Progenitor cell of endocrine pancreas (in vitro differentiated cells): Measurements from ENCODE around the gene GIPC3. TPM values are rescaled to one million over a fixed set of nuclear protein-coding genes. Genes with fewer than 3 reads are reported as not detected.

Experiments used
- DNase-seq: peaks from one replicate; pipeline ENCODE4 v3.0.0; 2021; ENCODE audit warnings: low spot score; ENCODE audit not compliant: unreplicated experiment
- H3K27ac Mint-ChIP-seq: 2 replicates; pipeline ENCODE4 v1.8.0; 2021; ENCODE audit warnings: mild to moderate bottlenecking, moderate library complexity, mixed read lengths
- H3K27me3 Mint-ChIP-seq: 2 replicates; pipeline ENCODE4 v1.8.0; 2021; ENCODE audit warnings: mixed read lengths
- H3K36me3 Mint-ChIP-seq: 2 replicates; pipeline ENCODE4 v1.8.0; 2022; ENCODE audit warnings: mixed read lengths; ENCODE audit not compliant: insufficient read depth
- H3K4me1 Mint-ChIP-seq: 2 replicates; pipeline ENCODE4 v1.8.0; 2021; ENCODE audit warnings: low read depth, mixed read lengths
- H3K4me3 Mint-ChIP-seq: 2 replicates; pipeline ENCODE4 v1.8.0; 2021; ENCODE audit warnings: low read depth, mild to moderate bottlenecking, moderate library complexity, mixed read lengths
- H3K9me3 Mint-ChIP-seq: 2 replicates; pipeline ENCODE4 v1.8.0; 2021; ENCODE audit warnings: low read depth, mixed read lengths
- total RNA-seq: library from RNA; stranded (reverse); gene quantifications from 2 replicates; pipeline ENCODE4 v1.2.1, GENCODE V29; 2021
- TF ChIP-seq, protein P1 (sequence below): fragments of 200-600 bp; sonication (generic); IDR thresholded peaks from one replicate; pipeline ENCODE4 v1.5.0; 2021; ENCODE audit warnings: antibody characterized with exemption, mild to moderate bottlenecking; ENCODE audit not compliant: unreplicated experiment

Gene GIPC3
- total RNA-seq, 1 donor from 2014 or later: not detected

DNA sequence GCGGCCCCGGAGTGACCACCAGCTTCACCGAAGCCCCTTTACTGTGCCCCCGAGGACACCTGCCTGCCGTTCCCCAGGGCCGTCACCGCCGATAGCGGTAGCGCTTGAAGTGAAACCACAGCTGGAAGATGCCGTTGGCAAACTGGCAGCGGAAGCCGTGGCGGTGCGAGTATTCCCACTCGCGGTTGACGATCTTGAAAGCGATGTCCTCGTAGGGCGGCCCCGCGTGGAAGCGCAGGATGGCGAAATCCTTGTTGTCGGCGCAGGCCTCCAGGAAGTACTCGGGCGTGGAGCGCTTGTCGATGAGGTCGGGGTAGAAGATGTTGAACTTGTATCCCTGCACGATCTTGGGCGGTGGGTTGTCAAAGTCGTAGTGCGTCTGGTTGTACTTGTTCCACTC lies 26.6 kb downstream of the GIPC3 start:
- H3K4me1 Mint-ChIP-seq: no peaks in the 10 kb centered on the region
- peaks cover 3% of the 10 kb centered on the region for H3K36me3 Mint-ChIP-seq
- no peaks in the 10 kb centered on the region for H3K9me3 Mint-ChIP-seq
- TF ChIP-seq, protein P1, sequence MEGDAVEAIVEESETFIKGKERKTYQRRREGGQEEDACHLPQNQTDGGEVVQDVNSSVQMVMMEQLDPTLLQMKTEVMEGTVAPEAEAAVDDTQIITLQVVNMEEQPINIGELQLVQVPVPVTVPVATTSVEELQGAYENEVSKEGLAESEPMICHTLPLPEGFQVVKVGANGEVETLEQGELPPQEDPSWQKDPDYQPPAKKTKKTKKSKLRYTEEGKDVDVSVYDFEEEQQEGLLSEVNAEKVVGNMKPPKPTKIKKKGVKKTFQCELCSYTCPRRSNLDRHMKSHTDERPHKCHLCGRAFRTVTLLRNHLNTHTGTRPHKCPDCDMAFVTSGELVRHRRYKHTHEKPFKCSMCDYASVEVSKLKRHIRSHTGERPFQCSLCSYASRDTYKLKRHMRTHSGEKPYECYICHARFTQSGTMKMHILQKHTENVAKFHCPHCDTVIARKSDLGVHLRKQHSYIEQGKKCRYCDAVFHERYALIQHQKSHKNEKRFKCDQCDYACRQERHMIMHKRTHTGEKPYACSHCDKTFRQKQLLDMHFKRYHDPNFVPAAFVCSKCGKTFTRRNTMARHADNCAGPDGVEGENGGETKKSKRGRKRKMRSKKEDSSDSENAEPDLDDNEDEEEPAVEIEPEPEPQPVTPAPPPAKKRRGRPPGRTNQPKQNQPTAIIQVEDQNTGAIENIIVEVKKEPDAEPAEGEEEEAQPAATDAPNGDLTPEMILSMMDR: no peak
- H3K4me3 Mint-ChIP-seq: no peak overlapping the region
- no peak for DNase-seq
- H3K27ac Mint-ChIP-seq: no peak overlapping the region
- peaks cover 14% of the 10 kb centered on the region for H3K27me3 Mint-ChIP-seq

DNA sequence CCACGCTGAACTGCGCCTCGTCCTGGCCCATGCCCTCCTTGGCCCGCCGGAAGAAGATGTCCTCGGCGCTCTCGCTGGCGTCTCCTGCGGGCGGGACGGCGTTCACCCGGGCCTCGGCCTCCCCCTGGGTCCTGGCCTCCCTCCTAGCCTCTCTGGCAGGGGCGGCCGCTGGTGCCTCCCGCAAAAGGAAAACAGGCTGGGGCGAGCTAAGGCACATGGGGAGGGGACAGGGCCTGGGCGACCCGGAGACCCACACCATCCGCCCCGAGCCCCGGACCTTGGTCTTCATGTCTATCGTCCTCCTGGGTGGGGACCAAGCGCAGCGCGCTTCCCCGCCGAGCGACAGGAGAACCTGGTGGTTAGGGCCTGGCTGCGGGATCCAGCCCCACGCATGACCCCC lies 27.1 kb downstream of the GIPC3 start:
- Mint-ChIP-seq H3K27me3 (peaks cover 10% of the 10 kb centered on the region), H3K36me3 (peaks cover 3% of the 10 kb centered on the region), H3K27ac (no peak overlapping the region), H3K4me1 (no peaks in the 10 kb centered on the region), H3K4me3 (no peak overlapping the region), H3K9me3 (no peaks in the 10 kb centered on the region)
- TF ChIP-seq, protein P1: no peak
- no peak for DNase-seq

DNA sequence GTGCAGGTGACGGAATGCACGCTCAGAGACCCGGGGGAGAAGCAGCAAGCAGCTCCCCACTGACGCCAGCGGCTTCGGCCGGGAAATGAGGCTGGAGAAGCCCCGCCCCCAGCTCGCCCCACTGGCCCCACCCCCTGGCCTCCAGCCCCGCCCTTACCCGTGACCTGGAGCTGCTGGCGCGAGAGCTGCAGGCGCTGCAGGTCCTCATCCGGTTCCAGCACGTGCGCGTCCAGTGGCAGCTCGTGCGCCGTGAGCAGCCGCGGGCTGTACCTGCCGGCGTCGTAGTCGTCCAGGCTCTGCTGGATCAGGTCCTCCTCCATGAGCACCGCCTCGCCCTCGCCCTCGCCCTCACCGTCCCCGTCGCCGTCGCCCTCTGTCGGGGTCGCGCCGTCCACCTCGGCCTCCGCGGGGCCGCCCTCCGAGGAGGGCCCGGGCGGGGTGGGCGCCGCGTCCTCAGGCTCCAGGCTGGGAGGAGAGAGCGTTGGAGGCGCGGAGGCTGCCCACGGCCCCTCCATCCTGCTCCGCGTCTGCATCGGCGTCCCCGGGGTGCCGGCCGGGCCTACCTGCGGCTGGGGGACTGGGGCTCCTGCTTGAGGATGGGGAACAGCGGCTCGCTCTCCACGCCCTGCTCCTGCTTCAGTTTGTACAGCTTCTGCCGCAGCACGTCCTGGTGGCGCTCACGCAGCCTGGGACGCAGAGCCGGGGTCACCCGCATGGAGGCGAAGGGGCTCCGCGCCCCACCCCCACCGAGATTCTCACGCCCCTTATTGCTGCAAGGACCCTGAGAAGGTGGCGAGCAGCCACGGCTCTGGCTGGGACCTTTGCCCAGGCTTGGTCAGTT lies 27.8 kb downstream of the GIPC3 start:
- Mint-ChIP-seq H3K27me3 (peaks cover 2% of the 10 kb centered on the region), H3K4me1 (no peaks in the 10 kb centered on the region), H3K9me3 (no peaks in the 10 kb centered on the region), H3K27ac (no peak overlapping the region), H3K36me3 (peaks cover 3% of the 10 kb centered on the region), H3K4me3 (no peak overlapping the region)
- no peak for DNase-seq
- TF ChIP-seq, protein P1: no peak

DNA sequence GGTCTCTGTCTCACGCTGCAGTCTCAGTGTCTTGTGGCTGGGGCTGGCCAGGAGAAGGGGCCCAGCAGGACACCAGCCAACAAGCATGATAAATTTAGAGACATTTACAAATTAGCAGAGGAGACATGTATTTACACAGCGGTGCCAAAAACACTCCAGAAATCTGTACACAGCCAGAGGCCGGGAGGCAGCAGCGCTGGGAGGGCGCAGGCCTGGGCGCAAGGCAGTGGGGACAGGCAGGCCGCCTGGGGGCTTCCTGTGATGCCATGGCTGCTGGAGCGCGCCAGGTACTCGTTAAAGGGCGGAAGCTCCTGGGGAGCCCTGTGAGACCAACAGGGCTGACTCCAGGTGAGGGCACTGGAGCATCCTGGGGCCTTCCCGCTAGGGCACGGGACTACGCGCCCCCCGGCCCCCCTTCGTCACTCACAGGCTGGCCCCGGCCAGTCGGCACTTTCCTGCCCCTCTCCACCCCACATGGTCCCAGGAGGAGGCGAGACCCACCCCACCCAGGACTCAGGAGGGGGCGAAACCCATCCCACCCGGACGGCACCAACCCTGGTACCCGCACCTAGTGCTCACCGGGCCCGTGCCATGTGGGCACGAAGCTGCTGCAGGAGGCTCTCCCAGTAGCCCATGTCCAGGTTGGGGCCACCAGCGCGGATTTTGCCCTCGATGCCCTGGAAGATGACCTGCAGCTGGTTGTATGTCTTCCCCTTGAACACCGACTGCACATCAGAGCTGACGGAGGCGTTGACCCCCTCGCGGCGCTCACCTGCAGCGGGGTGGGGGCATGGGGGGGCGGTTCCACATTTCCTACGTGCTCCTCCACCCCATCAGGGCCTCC lies 28.8 kb downstream of the GIPC3 start:
- Mint-ChIP-seq H3K4me1 (no peaks in the 10 kb centered on the region), H3K4me3 (no peak overlapping the region), H3K27me3 (no peaks in the 10 kb centered on the region), H3K27ac (no peak overlapping the region), H3K9me3 (no peaks in the 10 kb centered on the region), H3K36me3 (peaks cover 3% of the 10 kb centered on the region)
- no peak for DNase-seq
- TF ChIP-seq, protein P1: no peak

DNA sequence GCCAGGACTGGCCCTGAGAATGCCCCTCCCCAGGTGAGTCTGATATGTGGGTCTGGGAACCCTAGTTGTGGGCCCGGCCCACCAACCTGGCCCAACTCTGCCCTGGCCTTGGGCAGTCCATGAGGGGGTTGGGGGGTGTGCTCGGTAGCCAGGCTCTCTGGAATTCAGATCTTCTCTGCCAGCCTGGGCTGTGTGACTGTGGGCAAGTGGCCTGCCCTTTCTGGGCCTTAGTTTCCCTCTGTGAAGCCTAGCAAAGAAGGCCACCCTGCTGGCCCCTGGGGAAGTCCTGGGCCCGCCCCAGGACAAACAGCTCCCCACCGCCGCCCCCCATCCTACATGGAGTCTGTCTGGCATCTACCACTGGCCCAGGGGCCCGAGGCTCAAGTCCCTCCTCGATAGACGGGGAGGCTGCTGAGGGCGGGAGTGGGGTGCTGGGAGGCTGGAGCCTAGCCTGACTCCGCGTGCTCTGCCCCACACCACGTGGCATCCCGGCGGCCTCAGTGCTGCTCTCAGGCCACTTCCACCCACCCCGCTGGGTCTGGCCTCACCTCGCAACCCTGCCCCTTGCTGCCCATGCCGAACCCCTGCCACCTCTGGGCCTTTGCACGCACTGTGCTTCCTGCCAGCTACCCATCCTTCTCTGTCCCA lies 29.7 kb downstream of the GIPC3 start:
- H3K27me3 Mint-ChIP-seq: no peaks in the 10 kb centered on the region
- DNase-seq: no peak
- H3K9me3 Mint-ChIP-seq: no peaks in the 10 kb centered on the region
- H3K4me3 Mint-ChIP-seq: no peak overlapping the region
- H3K4me1 Mint-ChIP-seq: no peaks in the 10 kb centered on the region
- no peak overlapping the region for H3K27ac Mint-ChIP-seq
- H3K36me3 Mint-ChIP-seq: peaks cover 3% of the 10 kb centered on the region
- TF ChIP-seq, protein P1: no peak
